GM23338 (cell line): ENCODE measurements around the gene REL. TPM values are rescaled to one million over a fixed set of nuclear protein-coding genes. Genes with fewer than 3 reads are reported as not detected.

Source experiments
- ATAC-seq: fragments of 200-7000 bp; cut with Tn5 transposase; 3 replicates; pipeline ENCODE4 v1.9.1; 2020
- DNase-seq: peaks from one replicate; pipeline ENCODE4 v3.0.0-alpha.2; 2015; ENCODE audit warnings: low spot score
- H2AFZ ChIP-seq: fragments of 200-600 bp; sonication (generic); 2 replicates; pipeline ENCODE4 v1.8.0; 2016; ENCODE audit warnings: antibody characterized with exemption, mild to moderate bottlenecking, moderate library complexity
- H3F3A ChIP-seq: fragments of 200-600 bp; sonication (generic); replicated peaks from 2 replicates; pipeline ENCODE4 v1.8.0; 2017; ENCODE audit warnings: antibody characterized with exemption, mixed run types, low read depth
- H3K27ac ChIP-seq: fragments of 200-600 bp; sonication (generic); 2 replicates; pipeline ENCODE4 v1.6.1; 2016; ENCODE audit warnings: low read depth
- H3K27me3 ChIP-seq: fragments of 200-600 bp; sonication (generic); 2 replicates; pipeline ENCODE4 v1.8.0; 2016; ENCODE audit warnings: mild to moderate bottlenecking, mixed run types, moderate library complexity; ENCODE audit not compliant: insufficient read depth
- H3K36me3 ChIP-seq: fragments of 200-600 bp; sonication (generic); 2 replicates; pipeline ENCODE4 v1.8.0; 2016; ENCODE audit warnings: mild to moderate bottlenecking; ENCODE audit not compliant: insufficient read depth
- H3K4me1 ChIP-seq: fragments of 200-600 bp; sonication (generic); 2 replicates; pipeline ENCODE4 v1.8.0; 2016; ENCODE audit warnings: mild to moderate bottlenecking, moderate library complexity; ENCODE audit not compliant: insufficient read depth
- H3K4me2 ChIP-seq: fragments of 200-600 bp; sonication (generic); 2 replicates; pipeline ENCODE4 v1.7.1; 2017; ENCODE audit warnings: mixed run types
- H3K4me3 ChIP-seq: fragments of 200-600 bp; sonication (generic); 2 replicates; pipeline ENCODE4 v1.6.1; 2016; ENCODE audit warnings: mixed run types
- H3K79me2 ChIP-seq: fragments of 200-600 bp; sonication (generic); replicated peaks from 2 replicates; pipeline ENCODE4 v1.8.0; 2017; ENCODE audit warnings: mild to moderate bottlenecking; ENCODE audit not compliant: insufficient read depth
- H3K9me2 ChIP-seq: fragments of 200-600 bp; sonication (generic); 2 replicates; pipeline ENCODE4 v1.8.0; 2017; ENCODE audit not compliant: insufficient read depth
- H4K20me1 ChIP-seq: fragments of 200-600 bp; sonication (generic); replicated peaks from 2 replicates; pipeline ENCODE4 v1.8.0; 2017; ENCODE audit warnings: mild to moderate bottlenecking; ENCODE audit not compliant: insufficient read depth
- H3K27ac Mint-ChIP-seq: 2 replicates; pipeline ENCODE4 v1.8.0; 2020; ENCODE audit warnings: inconsistent platforms, mild to moderate bottlenecking, moderate library complexity, mixed read lengths
- H3K27me3 Mint-ChIP-seq: 3 replicates; pipeline ENCODE4 v1.8.0; 2022; ENCODE audit warnings: low read depth, mild to moderate bottlenecking, moderate library complexity, mixed read lengths, inconsistent platforms; ENCODE audit not compliant: insufficient read depth, poor library complexity
- H3K36me3 Mint-ChIP-seq: 3 replicates; pipeline ENCODE4 v1.8.0; 2021; ENCODE audit warnings: low read depth, mild to moderate bottlenecking, inconsistent platforms, moderate library complexity, mixed read lengths
- H3K4me1 Mint-ChIP-seq: 3 replicates; pipeline ENCODE4 v1.8.0; 2020; ENCODE audit warnings: mild to moderate bottlenecking, inconsistent platforms, mixed read lengths
- H3K4me3 Mint-ChIP-seq: 3 replicates; pipeline ENCODE4 v1.8.0; 2021; ENCODE audit warnings: moderate library complexity, mild to moderate bottlenecking, inconsistent platforms, mixed read lengths
- H3K9me3 Mint-ChIP-seq: 3 replicates; pipeline ENCODE4 v1.8.0; 2020; ENCODE audit warnings: moderate library complexity, mild to moderate bottlenecking, inconsistent platforms, mixed read lengths
- CREB1 ChIP-seq: fragments of 250-450 bp; sonication (Bioruptor Pico); IDR thresholded peaks from 2 replicates; pipeline ENCODE4 v1.5.0; 2020; ENCODE audit warnings: low read depth, mild to moderate bottlenecking, moderate library complexity
- EZH2phosphoT487 ChIP-seq: fragments of 200-600 bp; sonication (generic); IDR thresholded peaks from one replicate; pipeline ENCODE4 v1.8.1; 2018; ENCODE audit warnings: antibody characterized with exemption; ENCODE audit not compliant: unreplicated experiment
- JUNB ChIP-seq: IDR thresholded peaks from one replicate; pipeline ENCODE4 v1.6.1; 2016; ENCODE audit warnings: antibody characterized with exemption; ENCODE audit not compliant: unreplicated experiment
- NANOG ChIP-seq: IDR thresholded peaks from 2 replicates; pipeline ENCODE4 v1.6.1; 2016; ENCODE audit warnings: antibody characterized with exemption, borderline replicate concordance
- POLR2AphosphoS5 ChIP-seq: IDR thresholded peaks from 2 replicates; pipeline ENCODE4 v1.6.1; 2016; ENCODE audit warnings: antibody characterized with exemption, low read depth
- STAT1 ChIP-seq: IDR thresholded peaks from one replicate; pipeline ENCODE4 v1.6.1; 2016; ENCODE audit warnings: antibody characterized with exemption; ENCODE audit not compliant: unreplicated experiment
- ZNF114 ChIP-seq: fragments of 250-450 bp; sonication (Bioruptor Pico); IDR thresholded peaks from 2 replicates; pipeline ENCODE4 v1.5.0; 2020; ENCODE audit warnings: mild to moderate bottlenecking, moderate library complexity
- ZNF331 ChIP-seq: fragments of 250-450 bp; sonication (Bioruptor Pico); IDR thresholded peaks from 2 replicates; pipeline ENCODE4 v1.5.0; 2020; ENCODE audit warnings: low read depth, mild to moderate bottlenecking, moderate library complexity
- polyA plus RNA-seq: library from polyadenylated mRNA; unstranded; fragments of >200 nt; fragmentation: Nextera tagmentation; extraction: Ambion mirVana; gene quantifications from 2 replicates; pipeline ENCODE4 v1.2.1, GENCODE V29; 2016
- total RNA-seq: library from RNA; depleted of rRNA; stranded (reverse); fragments of >200 nt; shearing (Covaris generic); gene quantifications from 2 replicates; pipeline ENCODE4 v1.2.3, GENCODE V29; 2014
- TF ChIP-seq, protein P1 (sequence below), 2 experiments: fragments of 200-600 bp in 1 of 2; sonication (generic) in 1 of 2; conservative IDR thresholded peaks; 2 replicates each; pipeline versions ENCODE4 v1.5.1 to v1.6.1; 2016 to 2017; ENCODE audit warnings: antibody characterized with exemption in 2 of 2, low read depth in 2 of 2, mild to moderate bottlenecking in 2 of 2, moderate library complexity in 1 of 2
- TF ChIP-seq, protein P2 (sequence below): IDR thresholded peaks from one replicate; pipeline ENCODE4 v1.6.1; 2018; ENCODE audit warnings: antibody characterized with exemption; ENCODE audit not compliant: unreplicated experiment
- TF ChIP-seq, protein P3 (sequence below): IDR thresholded peaks from 2 replicates; pipeline ENCODE4 v1.6.1; 2016; ENCODE audit warnings: antibody characterized with exemption

Gene REL
- total and polyA plus RNA-seq, 2 experiments from 2014 or later = 4.1 to 8.0 TPM

DNA sequence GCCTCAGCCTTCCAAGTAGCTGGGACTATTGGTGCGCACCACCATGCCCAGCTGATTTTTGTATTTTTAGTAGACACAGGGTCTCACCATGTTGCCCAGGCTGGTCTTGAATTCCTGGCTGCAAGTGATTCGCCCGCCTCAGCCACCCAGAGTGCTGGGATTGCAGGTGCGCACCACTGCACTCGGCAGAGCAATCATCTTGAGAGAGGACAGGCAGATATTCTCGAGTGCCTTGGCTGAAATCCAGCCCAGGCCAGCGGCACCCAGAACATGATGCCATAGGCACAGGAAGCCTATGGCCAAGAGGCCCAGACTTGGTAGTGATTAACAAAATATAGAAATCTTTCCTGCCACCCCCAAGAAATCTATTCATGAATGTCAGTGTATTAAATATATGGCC is 78.1 kb downstream of the REL start:
- TF ChIP-seq, protein P1, sequence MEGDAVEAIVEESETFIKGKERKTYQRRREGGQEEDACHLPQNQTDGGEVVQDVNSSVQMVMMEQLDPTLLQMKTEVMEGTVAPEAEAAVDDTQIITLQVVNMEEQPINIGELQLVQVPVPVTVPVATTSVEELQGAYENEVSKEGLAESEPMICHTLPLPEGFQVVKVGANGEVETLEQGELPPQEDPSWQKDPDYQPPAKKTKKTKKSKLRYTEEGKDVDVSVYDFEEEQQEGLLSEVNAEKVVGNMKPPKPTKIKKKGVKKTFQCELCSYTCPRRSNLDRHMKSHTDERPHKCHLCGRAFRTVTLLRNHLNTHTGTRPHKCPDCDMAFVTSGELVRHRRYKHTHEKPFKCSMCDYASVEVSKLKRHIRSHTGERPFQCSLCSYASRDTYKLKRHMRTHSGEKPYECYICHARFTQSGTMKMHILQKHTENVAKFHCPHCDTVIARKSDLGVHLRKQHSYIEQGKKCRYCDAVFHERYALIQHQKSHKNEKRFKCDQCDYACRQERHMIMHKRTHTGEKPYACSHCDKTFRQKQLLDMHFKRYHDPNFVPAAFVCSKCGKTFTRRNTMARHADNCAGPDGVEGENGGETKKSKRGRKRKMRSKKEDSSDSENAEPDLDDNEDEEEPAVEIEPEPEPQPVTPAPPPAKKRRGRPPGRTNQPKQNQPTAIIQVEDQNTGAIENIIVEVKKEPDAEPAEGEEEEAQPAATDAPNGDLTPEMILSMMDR (conservative IDR thresholded peaks at IDR 0.05; ENCODE audit: low read depth in 2 of 2) = no peak
- TF ChIP-seq, protein P2, sequence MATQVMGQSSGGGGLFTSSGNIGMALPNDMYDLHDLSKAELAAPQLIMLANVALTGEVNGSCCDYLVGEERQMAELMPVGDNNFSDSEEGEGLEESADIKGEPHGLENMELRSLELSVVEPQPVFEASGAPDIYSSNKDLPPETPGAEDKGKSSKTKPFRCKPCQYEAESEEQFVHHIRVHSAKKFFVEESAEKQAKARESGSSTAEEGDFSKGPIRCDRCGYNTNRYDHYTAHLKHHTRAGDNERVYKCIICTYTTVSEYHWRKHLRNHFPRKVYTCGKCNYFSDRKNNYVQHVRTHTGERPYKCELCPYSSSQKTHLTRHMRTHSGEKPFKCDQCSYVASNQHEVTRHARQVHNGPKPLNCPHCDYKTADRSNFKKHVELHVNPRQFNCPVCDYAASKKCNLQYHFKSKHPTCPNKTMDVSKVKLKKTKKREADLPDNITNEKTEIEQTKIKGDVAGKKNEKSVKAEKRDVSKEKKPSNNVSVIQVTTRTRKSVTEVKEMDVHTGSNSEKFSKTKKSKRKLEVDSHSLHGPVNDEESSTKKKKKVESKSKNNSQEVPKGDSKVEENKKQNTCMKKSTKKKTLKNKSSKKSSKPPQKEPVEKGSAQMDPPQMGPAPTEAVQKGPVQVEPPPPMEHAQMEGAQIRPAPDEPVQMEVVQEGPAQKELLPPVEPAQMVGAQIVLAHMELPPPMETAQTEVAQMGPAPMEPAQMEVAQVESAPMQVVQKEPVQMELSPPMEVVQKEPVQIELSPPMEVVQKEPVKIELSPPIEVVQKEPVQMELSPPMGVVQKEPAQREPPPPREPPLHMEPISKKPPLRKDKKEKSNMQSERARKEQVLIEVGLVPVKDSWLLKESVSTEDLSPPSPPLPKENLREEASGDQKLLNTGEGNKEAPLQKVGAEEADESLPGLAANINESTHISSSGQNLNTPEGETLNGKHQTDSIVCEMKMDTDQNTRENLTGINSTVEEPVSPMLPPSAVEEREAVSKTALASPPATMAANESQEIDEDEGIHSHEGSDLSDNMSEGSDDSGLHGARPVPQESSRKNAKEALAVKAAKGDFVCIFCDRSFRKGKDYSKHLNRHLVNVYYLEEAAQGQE = no peak
- TF ChIP-seq POLR2AphosphoS5 (no peak), EZH2phosphoT487 (no peak), ZNF331 (CRISPR knock-in tag) (no peak), ZNF114 (CRISPR knock-in tag) (no peak), JUNB (no peak), CREB1 (CRISPR knock-in tag) (no peak)
- no peak for ATAC-seq

DNA sequence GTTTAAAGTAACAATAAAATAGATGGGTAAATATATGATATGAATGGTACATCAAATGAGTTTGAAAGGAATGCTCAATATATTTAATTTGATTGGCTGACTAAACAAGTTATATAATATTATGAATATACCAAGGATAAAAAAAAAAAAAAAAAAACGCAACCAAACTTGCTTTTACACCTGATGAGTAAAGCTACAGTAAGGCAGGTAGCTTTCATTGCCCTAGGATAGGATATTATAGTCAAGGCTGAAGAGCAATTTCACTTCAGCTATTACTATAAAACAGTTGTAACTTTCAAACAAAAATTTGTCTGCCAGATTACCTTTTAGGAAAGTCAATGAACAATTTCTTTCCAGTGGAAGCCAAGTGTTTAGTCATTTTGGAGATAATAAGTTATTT is 79.3 kb downstream of the REL start:
- DNase-seq (no peak), ATAC-seq (no peak)
- Mint-ChIP-seq H3K27ac (no peak overlapping the region), H3K9me3 (no peaks in the 10 kb centered on the region), H3K36me3 (no peaks in the 10 kb centered on the region), H3K4me1 (peaks cover 14% of the 10 kb centered on the region; the same call in 2 of the 3 replicates), H3K27me3 (peaks cover 1% of the 10 kb centered on the region), H3K4me3 (no peak overlapping the region)
- Histone ChIP-seq H3K4me2 (no peak overlapping the region), H3K79me2 (no peaks in the 10 kb centered on the region), H3K4me1 (peaks cover 15% of the 10 kb centered on the region; the same call in 1 of the 2 replicates), H3K36me3 (no peaks in the 10 kb centered on the region), H3K4me3 (no peak overlapping the region), H3K9me2 (no peaks in the 10 kb centered on the region), H2AFZ (no peak overlapping the region), H3K27ac (no peak overlapping the region), H3K27me3 (no peaks in the 10 kb centered on the region), H4K20me1 (no peaks in the 10 kb centered on the region), H3F3A (no peaks in the 10 kb centered on the region)
- no peak for TF ChIP-seq NANOG
- TF ChIP-seq, protein P3, sequence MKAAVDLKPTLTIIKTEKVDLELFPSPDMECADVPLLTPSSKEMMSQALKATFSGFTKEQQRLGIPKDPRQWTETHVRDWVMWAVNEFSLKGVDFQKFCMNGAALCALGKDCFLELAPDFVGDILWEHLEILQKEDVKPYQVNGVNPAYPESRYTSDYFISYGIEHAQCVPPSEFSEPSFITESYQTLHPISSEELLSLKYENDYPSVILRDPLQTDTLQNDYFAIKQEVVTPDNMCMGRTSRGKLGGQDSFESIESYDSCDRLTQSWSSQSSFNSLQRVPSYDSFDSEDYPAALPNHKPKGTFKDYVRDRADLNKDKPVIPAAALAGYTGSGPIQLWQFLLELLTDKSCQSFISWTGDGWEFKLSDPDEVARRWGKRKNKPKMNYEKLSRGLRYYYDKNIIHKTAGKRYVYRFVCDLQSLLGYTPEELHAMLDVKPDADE = no peak
- no peak for TF ChIP-seq JUNB
- TF ChIP-seq, protein P2 = no peak
- no peak for TF ChIP-seq STAT1
- TF ChIP-seq EZH2phosphoT487 = no peak
- TF ChIP-seq ZNF331 (CRISPR knock-in tag) = no peak

More for the DNA sequence above, 78.1 kb downstream of the REL start:
- Histone ChIP-seq H3K4me2 (no peak overlapping the region), H3K4me1 (peaks cover 4% of the 10 kb centered on the region; the same call in 1 of the 2 replicates), H3K27ac (no peak overlapping the region), H3K9me2 (no peaks in the 10 kb centered on the region), H3K27me3 (no peaks in the 10 kb centered on the region), H3K79me2 (no peaks in the 10 kb centered on the region), H3F3A (no peaks in the 10 kb centered on the region), H3K4me3 (no peak overlapping the region), H4K20me1 (no peaks in the 10 kb centered on the region), H2AFZ (no peak overlapping the region), H3K36me3 (no peaks in the 10 kb centered on the region)
- DNase-seq = no peak
- no peak overlapping the region for H3K27ac Mint-ChIP-seq
- no peak overlapping the region for H3K4me3 Mint-ChIP-seq
- H3K9me3 Mint-ChIP-seq = no peaks in the 10 kb centered on the region
- no peaks in the 10 kb centered on the region for H3K36me3 Mint-ChIP-seq
- peaks cover 6% of the 10 kb centered on the region; the same call in 2 of the 3 replicates for H3K4me1 Mint-ChIP-seq
- no peaks in the 10 kb centered on the region for H3K27me3 Mint-ChIP-seq
